ENCODE data around the gene CAPN5.

The CAPN5 gene

DNA sequence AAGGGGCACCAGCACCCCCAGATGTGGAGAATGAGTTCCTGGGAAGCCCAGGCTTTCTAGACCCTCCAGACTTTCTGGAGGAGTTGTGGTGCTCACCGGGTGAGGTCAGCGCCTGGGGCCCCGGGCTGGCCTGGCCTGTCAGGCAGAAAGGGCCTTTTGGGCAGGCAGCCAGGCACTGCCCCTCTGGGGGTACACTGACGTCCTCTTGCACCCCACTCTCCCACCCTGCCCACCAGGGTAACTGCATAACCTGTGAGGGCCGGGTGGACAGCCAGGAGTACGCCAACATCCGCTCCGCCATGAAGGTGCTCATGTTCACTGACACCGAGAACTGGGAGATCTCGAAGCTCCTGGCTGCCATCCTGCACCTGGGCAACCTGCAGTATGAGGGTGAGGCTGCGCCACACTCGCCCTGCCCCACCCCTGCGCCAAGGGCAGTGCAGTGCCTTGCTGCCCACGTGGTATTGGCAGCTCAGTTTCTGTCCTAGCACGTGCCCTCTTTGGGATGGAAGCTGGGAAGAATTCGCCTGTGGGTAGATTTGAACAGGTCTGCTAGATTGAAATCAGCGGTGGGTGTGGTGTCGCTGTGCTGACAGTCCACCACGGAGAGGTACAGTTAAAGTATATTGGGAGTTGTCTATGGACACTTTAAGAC, 91.4 kb downstream of the CAPN5 start:
- Histone ChIP-seq H3K27me3 (ENCODE audit: insufficient read depth, insufficient read length) (no peaks in the 10 kb centered on the region), H3K4me3 (ENCODE audit: insufficient read length, low read depth) (no peak overlapping the region), H3K9me3 (ENCODE audit: insufficient read depth, low read length) (no peaks in the 10 kb centered on the region), H3K36me3 (ENCODE audit: insufficient read depth, insufficient read length, low read length) (no peaks in the 10 kb centered on the region), H3K9ac (ENCODE audit: insufficient read length, low read depth) (no peak overlapping the region), H3K4me1 (ENCODE audit: insufficient read depth, insufficient read length) (no peaks in the 10 kb centered on the region)
- TF ChIP-seq YY1 (IDR thresholded peaks at IDR 0.05; ENCODE audit: insufficient read depth, insufficient read length) (no peak), SUZ12 (IDR thresholded peaks at IDR 0.05; ENCODE audit: extremely low read depth, insufficient read depth, insufficient read length) (no peak), ZNF274 (IDR thresholded peaks at IDR 0.05; ENCODE audit: low read depth, low read length) (no peak)
- DNase-seq (ENCODE audit: low read depth, low spot score) = no peak

DNA sequence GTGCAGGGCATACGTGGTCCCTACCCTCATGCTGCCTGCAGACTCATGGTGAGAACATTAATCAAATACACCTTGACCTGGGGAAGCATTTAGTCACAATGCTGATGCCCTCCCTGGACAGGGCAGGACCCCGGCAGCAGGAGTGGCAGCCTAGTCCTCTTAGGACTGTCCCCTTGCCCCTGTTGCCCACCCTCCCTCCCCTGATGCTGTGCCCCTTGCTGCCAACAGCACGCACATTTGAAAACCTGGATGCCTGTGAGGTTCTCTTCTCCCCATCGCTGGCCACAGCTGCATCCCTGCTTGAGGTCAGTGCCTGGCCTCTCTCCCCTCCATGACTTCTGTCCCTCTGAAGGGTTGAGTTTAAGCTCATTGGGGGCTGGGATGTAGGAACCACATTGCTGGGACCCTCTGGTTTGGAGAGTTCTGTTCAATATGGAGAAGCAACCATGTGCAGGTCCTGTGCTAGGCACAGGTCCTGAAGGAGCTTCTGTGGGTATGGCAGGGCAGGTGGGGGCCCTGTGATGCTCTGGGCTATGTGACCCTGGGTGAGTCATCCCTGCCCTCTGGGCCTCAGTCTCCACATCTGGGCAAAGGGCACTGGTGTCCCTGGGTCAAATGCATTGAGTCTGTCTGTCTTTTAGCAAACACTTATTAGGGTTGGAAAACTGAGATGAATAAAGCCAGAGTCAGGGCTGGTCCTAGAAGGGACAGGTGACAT, 92.6 kb downstream of the CAPN5 start:
- H3K9ac ChIP-seq (ENCODE audit: insufficient read length, low read depth) = no peak overlapping the region
- no peak overlapping the region for H3K4me3 ChIP-seq (ENCODE audit: insufficient read length, low read depth)
- no peaks in the 10 kb centered on the region for H3K36me3 ChIP-seq (ENCODE audit: insufficient read depth, insufficient read length, low read length)
- DNase-seq (ENCODE audit: low read depth, low spot score) = no peak
- no peaks in the 10 kb centered on the region for H3K27me3 ChIP-seq (ENCODE audit: insufficient read depth, insufficient read length)
- no peaks in the 10 kb centered on the region for H3K9me3 ChIP-seq (ENCODE audit: insufficient read depth, low read length)
- TF ChIP-seq ZNF274 (IDR thresholded peaks at IDR 0.05; ENCODE audit: low read depth, low read length) (no peak), SUZ12 (IDR thresholded peaks at IDR 0.05; ENCODE audit: extremely low read depth, insufficient read depth, insufficient read length) (no peak), YY1 (IDR thresholded peaks at IDR 0.05; ENCODE audit: insufficient read depth, insufficient read length) (no peak)
- H3K4me1 ChIP-seq (ENCODE audit: insufficient read depth, insufficient read length) = no peaks in the 10 kb centered on the region

DNA sequence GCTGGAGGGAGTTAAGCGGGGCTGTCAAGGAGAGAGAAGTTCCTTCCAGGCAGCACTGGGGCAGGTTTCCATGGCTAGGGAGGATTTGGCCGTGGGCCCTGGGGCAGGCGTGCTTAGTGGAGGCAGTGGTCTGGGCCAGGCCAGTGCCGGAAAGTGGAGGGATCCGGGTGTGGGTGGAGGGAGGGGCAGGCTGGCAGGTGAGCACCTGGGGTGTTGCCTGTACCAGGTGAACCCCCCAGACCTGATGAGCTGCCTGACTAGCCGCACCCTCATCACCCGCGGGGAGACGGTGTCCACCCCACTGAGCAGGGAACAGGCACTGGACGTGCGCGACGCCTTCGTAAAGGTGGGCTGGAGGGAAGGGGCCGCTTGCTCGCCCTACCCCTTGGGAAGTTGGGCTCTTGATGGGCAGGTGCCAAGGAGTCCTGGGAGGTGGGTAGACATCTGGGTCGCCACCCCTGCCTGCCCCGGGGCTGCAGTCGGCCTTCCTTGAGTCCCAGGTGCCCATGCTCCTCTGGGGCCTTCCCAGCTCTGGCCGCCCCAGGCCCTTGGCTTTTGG, 93.2 kb downstream of the CAPN5 start:
- Histone ChIP-seq H3K4me1 (ENCODE audit: insufficient read depth, insufficient read length) (no peaks in the 10 kb centered on the region), H3K9ac (ENCODE audit: insufficient read length, low read depth) (no peak overlapping the region), H3K27me3 (ENCODE audit: insufficient read depth, insufficient read length) (no peaks in the 10 kb centered on the region), H3K36me3 (ENCODE audit: insufficient read depth, insufficient read length, low read length) (no peaks in the 10 kb centered on the region), H3K9me3 (ENCODE audit: insufficient read depth, low read length) (no peaks in the 10 kb centered on the region), H3K4me3 (ENCODE audit: insufficient read length, low read depth) (no peak overlapping the region)
- no peak for TF ChIP-seq SUZ12 (IDR thresholded peaks at IDR 0.05; ENCODE audit: extremely low read depth, insufficient read depth, insufficient read length)
- TF ChIP-seq YY1 (IDR thresholded peaks at IDR 0.05; ENCODE audit: insufficient read depth, insufficient read length) = no peak
- TF ChIP-seq ZNF274 (IDR thresholded peaks at IDR 0.05; ENCODE audit: low read depth, low read length) = no peak
- no peak for DNase-seq (ENCODE audit: low read depth, low spot score)

DNA sequence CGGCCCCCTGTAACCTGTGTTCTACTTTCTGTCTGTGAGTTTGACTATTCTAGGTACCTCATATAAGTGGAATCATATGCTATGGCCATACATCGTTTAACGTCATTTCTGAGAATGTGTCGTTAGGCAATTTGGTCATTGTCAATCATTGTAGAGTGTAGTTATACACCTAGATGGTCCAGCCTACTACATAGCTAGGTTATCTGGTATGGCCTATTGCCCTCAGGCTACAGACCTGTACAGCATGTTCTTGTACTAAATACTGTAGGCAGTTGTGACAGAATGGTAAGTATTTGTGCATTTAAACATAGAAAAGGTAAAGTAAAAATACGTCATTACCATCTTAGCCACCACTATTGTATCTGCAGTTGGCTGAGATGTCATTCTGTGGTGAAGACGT, 96.5 kb downstream of the CAPN5 start:
- H3K27me3 ChIP-seq (ENCODE audit: insufficient read depth, insufficient read length) = no peaks in the 10 kb centered on the region

DNA sequence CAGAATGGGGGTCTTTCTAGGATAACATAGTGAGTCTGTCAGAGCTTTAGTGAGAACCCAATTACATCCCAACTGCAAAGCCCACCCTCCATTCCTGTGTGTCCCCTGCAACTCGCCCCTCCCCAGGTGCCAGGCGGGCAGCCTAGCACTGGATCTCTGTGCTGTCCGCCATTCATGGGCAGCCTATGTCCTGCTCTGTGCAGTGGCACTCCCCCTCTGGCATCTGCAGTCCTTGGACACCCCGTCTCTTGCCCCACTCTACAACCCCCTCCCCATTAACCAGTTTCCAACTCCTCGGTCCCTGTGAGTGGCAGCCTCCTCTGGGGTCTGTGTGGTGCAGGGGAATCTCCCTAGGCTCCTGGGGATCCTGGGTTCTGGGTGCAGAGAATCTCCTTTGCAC, 98.3 kb downstream of the CAPN5 start:
- TF ChIP-seq ZNF274 (IDR thresholded peaks at IDR 0.05; ENCODE audit: low read depth, low read length) (no peak), SUZ12 (IDR thresholded peaks at IDR 0.05; ENCODE audit: extremely low read depth, insufficient read depth, insufficient read length) (no peak)
- Histone ChIP-seq H3K27me3 (ENCODE audit: insufficient read depth, insufficient read length) (no peaks in the 10 kb centered on the region), H3K9ac (ENCODE audit: insufficient read length, low read depth) (no peak overlapping the region), H3K4me3 (ENCODE audit: insufficient read length, low read depth) (no peak overlapping the region), H3K9me3 (ENCODE audit: insufficient read depth, low read length) (no peaks in the 10 kb centered on the region), H3K36me3 (ENCODE audit: insufficient read depth, insufficient read length, low read length) (no peaks in the 10 kb centered on the region), H3K4me1 (ENCODE audit: insufficient read depth, insufficient read length) (peaks cover 8% of the 10 kb centered on the region)
- DNase-seq (ENCODE audit: low read depth, low spot score) = no peak

More for the DNA sequence above, 96.5 kb downstream of the CAPN5 start:
- Histone ChIP-seq H3K4me3 (ENCODE audit: insufficient read length, low read depth) (no peak overlapping the region), H3K9ac (ENCODE audit: insufficient read length, low read depth) (no peak overlapping the region), H3K36me3 (ENCODE audit: insufficient read depth, insufficient read length, low read length) (no peaks in the 10 kb centered on the region), H3K4me1 (ENCODE audit: insufficient read depth, insufficient read length) (peaks cover 6% of the 10 kb centered on the region), H3K9me3 (ENCODE audit: insufficient read depth, low read length) (no peaks in the 10 kb centered on the region)
- no peak for DNase-seq (ENCODE audit: low read depth, low spot score)
- TF ChIP-seq SUZ12 (IDR thresholded peaks at IDR 0.05; ENCODE audit: extremely low read depth, insufficient read depth, insufficient read length) (no peak), YY1 (IDR thresholded peaks at IDR 0.05; ENCODE audit: insufficient read depth, insufficient read length) (no peak), ZNF274 (IDR thresholded peaks at IDR 0.05; ENCODE audit: low read depth, low read length) (no peak)

DNA sequence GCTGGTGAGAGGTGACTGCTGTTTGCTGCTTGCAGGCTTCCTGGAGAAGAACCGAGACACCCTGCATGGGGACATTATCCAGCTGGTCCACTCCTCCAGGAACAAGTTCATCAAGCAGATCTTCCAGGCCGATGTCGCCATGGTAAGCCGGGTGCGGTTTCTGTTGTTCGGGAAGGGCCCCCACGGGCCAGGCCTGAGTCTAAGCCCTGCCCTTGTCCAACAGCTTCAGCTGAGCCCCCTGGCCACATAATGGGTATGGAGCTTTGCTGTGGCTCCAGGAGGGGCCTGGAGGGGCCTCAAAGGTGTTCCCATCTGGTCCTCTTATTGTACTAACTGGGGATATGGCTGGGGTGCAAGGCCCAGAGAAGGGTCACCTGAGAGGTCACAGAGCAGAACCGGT, 99.2 kb downstream of the CAPN5 start:
- H3K36me3 ChIP-seq (ENCODE audit: insufficient read depth, insufficient read length, low read length) = no peaks in the 10 kb centered on the region
- H3K4me1 ChIP-seq (ENCODE audit: insufficient read depth, insufficient read length) = peaks cover 15% of the 10 kb centered on the region
- H3K9ac ChIP-seq (ENCODE audit: insufficient read length, low read depth) = no peak overlapping the region
- TF ChIP-seq YY1 (IDR thresholded peaks at IDR 0.05; ENCODE audit: insufficient read depth, insufficient read length) = no peak
- TF ChIP-seq SUZ12 (IDR thresholded peaks at IDR 0.05; ENCODE audit: extremely low read depth, insufficient read depth, insufficient read length) = no peak
- no peak for TF ChIP-seq ZNF274 (IDR thresholded peaks at IDR 0.05; ENCODE audit: low read depth, low read length)
- DNase-seq (ENCODE audit: low read depth, low spot score) = no peak
- no peak overlapping the region for H3K4me3 ChIP-seq (ENCODE audit: insufficient read length, low read depth)
- no peaks in the 10 kb centered on the region for H3K27me3 ChIP-seq (ENCODE audit: insufficient read depth, insufficient read length)
- no peaks in the 10 kb centered on the region for H3K9me3 ChIP-seq (ENCODE audit: insufficient read depth, low read length)

DNA sequence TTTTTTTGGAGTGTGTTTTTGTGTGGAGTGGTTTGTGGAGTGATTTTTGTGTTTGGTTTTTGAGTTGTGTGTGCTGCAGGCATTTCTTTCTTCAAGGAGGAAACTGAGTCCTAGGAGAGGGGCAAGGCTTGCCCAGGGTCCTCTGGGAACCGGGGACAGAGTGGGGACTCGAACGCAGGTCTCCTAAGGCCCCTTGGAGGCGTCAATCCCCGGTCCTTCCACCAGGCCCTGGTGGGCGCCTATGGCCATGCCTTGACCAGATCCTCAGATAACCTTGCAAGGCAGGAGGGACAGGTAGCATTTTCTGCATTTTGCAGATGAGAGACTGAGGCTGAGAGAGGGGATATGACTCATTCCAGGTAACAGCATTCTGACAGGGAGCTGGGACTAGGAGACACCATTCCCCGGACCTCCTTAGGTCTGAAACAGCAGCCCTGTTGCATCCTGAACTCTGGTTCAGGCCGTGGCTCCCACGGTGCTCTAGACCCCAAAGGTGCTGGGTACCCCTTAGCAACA, 100.4 kb downstream of the CAPN5 start:
- no peak for DNase-seq (ENCODE audit: low read depth, low spot score)
- Histone ChIP-seq H3K9ac (ENCODE audit: insufficient read length, low read depth) (no peak overlapping the region), H3K9me3 (ENCODE audit: insufficient read depth, low read length) (no peaks in the 10 kb centered on the region), H3K4me1 (ENCODE audit: insufficient read depth, insufficient read length) (peaks cover 19% of the 10 kb centered on the region), H3K27me3 (ENCODE audit: insufficient read depth, insufficient read length) (no peaks in the 10 kb centered on the region), H3K4me3 (ENCODE audit: insufficient read length, low read depth) (no peak overlapping the region), H3K36me3 (ENCODE audit: insufficient read depth, insufficient read length, low read length) (no peaks in the 10 kb centered on the region)
- no peak for TF ChIP-seq SUZ12 (IDR thresholded peaks at IDR 0.05; ENCODE audit: extremely low read depth, insufficient read depth, insufficient read length)
- no peak for TF ChIP-seq ZNF274 (IDR thresholded peaks at IDR 0.05; ENCODE audit: low read depth, low read length)
- TF ChIP-seq YY1 (IDR thresholded peaks at IDR 0.05; ENCODE audit: insufficient read depth, insufficient read length) = no peak
